Endothelial cell of umbilical vein (primary cell): ENCODE results near the gene DGKB. TPM values are rescaled to one million over a fixed set of nuclear protein-coding genes. Genes with fewer than 3 reads are reported as not detected.

ENCODE experiments used
- BruUV-seq: library from RNA; stranded (reverse); fragments of 400-500 nt; replicated peaks from 2 replicates; lab custom pipeline; 2021; lab: Mats Ljungman, UMichigan
- CTCF ChIA-PET: fragments of 300-600, 350-600 bp; sonication (Branson Sonifier 250); formaldehyde crosslinking; loops from one replicate; lab custom pipeline; 2021; ENCODE audit warnings: antibody characterized with exemption, inconsistent platforms; lab: Charles Lee
- POLR2A ChIA-PET: fragments of 300-600, 350-600 bp; sonication (Branson Sonifier 250); formaldehyde crosslinking; loops from one replicate; lab custom pipeline; 2021; ENCODE audit warnings: antibody characterized with exemption, inconsistent platforms; lab: Charles Lee
- DNase-seq: peaks from one replicate; pipeline ENCODE4 v3.0.0-alpha.2; 2011; ENCODE audit warnings: low read depth, low spot score
- FAIRE-seq: peaks from 2 replicates; lab custom pipeline; 2011; peaks lifted over from hg19 to GRCh38; lab: Jason Lieb, UNC
- H2AFZ ChIP-seq: 2 replicates; pipeline ENCODE4 v1.6.0; 2012; ENCODE audit warnings: low read depth, low read length, control low read depth, inconsistent platforms
- H3K27ac ChIP-seq: 2 replicates; pipeline ENCODE4 v1.5.1; 2011; ENCODE audit warnings: low read depth, mild to moderate bottlenecking, control low read depth, low read length, moderate library complexity; ENCODE audit not compliant: insufficient read depth
- H3K27me3 ChIP-seq, 2 experiments: 2 replicates each; pipeline versions ENCODE4 v1.6.0 to v1.6.1; 2011; ENCODE audit warnings: low read length in 2 of 2, mixed read lengths in 1 of 2; ENCODE audit not compliant: control insufficient read depth in 2 of 2, insufficient read depth in 2 of 2
- H3K36me3 ChIP-seq, 2 experiments: 2 replicates in 1 of 2; 3 replicates in 1 of 2; pipeline ENCODE4 v1.5.1; 2011; ENCODE audit warnings: low read length in 2 of 2, mild to moderate bottlenecking in 1 of 2, moderate library complexity in 1 of 2; ENCODE audit not compliant: control insufficient read depth in 2 of 2, insufficient read depth in 2 of 2; ENCODE audit errors: extremely low read depth in 1 of 2
- H3K4me1 ChIP-seq: 3 replicates; pipeline ENCODE4 v1.5.1; 2011; ENCODE audit warnings: mild to moderate bottlenecking, low read length; ENCODE audit not compliant: control insufficient read depth, insufficient read depth; ENCODE audit errors: extremely low read depth
- H3K4me2 ChIP-seq: 2 replicates; pipeline ENCODE4 v1.6.1; 2011; ENCODE audit warnings: low read length, control low read depth, mixed read lengths; ENCODE audit not compliant: insufficient read depth
- H3K4me3 ChIP-seq, 3 experiments: fragments of 200-600 bp in 1 of 3; sonication (generic), shearing (Covaris generic) in 1 of 3; replicated peaks in 1 of 3; 2 replicates each; pipeline ENCODE4 v1.5.1; 2011 to 2016; ENCODE audit warnings: control low read depth in 3 of 3, low read length in 3 of 3, mild to moderate bottlenecking in 2 of 3, inconsistent platforms in 1 of 3, low read depth in 1 of 3, moderate library complexity in 1 of 3; ENCODE audit not compliant: insufficient read depth in 1 of 3
- H3K79me2 ChIP-seq: 2 replicates; pipeline ENCODE4 v1.6.0; 2012; ENCODE audit warnings: low read length, inconsistent platforms; ENCODE audit not compliant: control insufficient read depth, insufficient read depth
- H3K9ac ChIP-seq: replicated peaks from 2 replicates; pipeline ENCODE3; 2011; ENCODE audit warnings: low read length, control low read depth; ENCODE audit not compliant: insufficient read depth; ENCODE audit errors: extremely low read depth
- H3K9me1 ChIP-seq: replicated peaks from 3 replicates; pipeline ENCODE4 v1.6.0; 2011; ENCODE audit warnings: mild to moderate bottlenecking, low read length; ENCODE audit not compliant: control insufficient read depth, insufficient read depth; ENCODE audit errors: extremely low read depth
- H3K9me3 ChIP-seq: replicated peaks from 2 replicates; pipeline ENCODE4 v1.5.1; 2012; ENCODE audit warnings: low read length, inconsistent platforms; ENCODE audit not compliant: control insufficient read depth, insufficient read depth
- H4K20me1 ChIP-seq: replicated peaks from 2 replicates; pipeline ENCODE3; 2011; ENCODE audit warnings: mild to moderate bottlenecking, low read length; ENCODE audit not compliant: control insufficient read depth, insufficient read depth; ENCODE audit errors: extremely low read depth
- EZH2 ChIP-seq: IDR thresholded peaks from 2 replicates; pipeline ENCODE4 v1.6.1; 2012; ENCODE audit warnings: borderline replicate concordance, low read depth, mild to moderate bottlenecking, moderate library complexity, low read length, inconsistent platforms; ENCODE audit not compliant: severe bottlenecking
- FOS ChIP-seq: IDR thresholded peaks from 2 replicates; pipeline ENCODE4 v1.6.1; 2011; ENCODE audit warnings: mild to moderate bottlenecking, low read length, moderate library complexity, borderline replicate concordance; ENCODE audit not compliant: insufficient read depth
- GATA2 ChIP-seq: IDR thresholded peaks from 2 replicates; pipeline ENCODE4 v1.7.0; 2011; ENCODE audit warnings: low read depth, mild to moderate bottlenecking, moderate library complexity, mixed read lengths, low read length; ENCODE audit not compliant: insufficient read length, insufficient read depth
- JUN ChIP-seq: IDR thresholded peaks from 2 replicates; pipeline ENCODE4 v1.6.1; 2011; ENCODE audit warnings: borderline replicate concordance, low read depth; ENCODE audit not compliant: insufficient read length, insufficient read depth
- MAX ChIP-seq: IDR thresholded peaks from 2 replicates; pipeline ENCODE4 v1.6.1; 2011; ENCODE audit not compliant: insufficient read depth, insufficient read length
- MYC ChIP-seq: IDR thresholded peaks from one replicate; pipeline ENCODE4 v1.6.1; 2011; ENCODE audit warnings: mild to moderate bottlenecking, low read depth, low read length
- POLR2A ChIP-seq: IDR thresholded peaks from 2 replicates; pipeline ENCODE4 v1.6.1; 2012; ENCODE audit warnings: low read depth, mild to moderate bottlenecking, control low read depth, low read length
- POLR2AphosphoS5 ChIP-seq: IDR thresholded peaks from 2 replicates; pipeline ENCODE4 v1.6.1; 2012; ENCODE audit warnings: low read depth, mild to moderate bottlenecking, control low read depth, low read length, moderate library complexity; ENCODE audit not compliant: insufficient read depth
- dilution Hi-C: fragments of 300-500 bp; cut with MboI; formaldehyde crosslinking; loops from one replicate; pipeline ENCODE4 v1.15.0; 2019; ENCODE audit warnings: low sequenced_read_pairs; ENCODE audit not compliant: extremely low pct_ligation_motif_present
- intact Hi-C: fragments of 100-400 bp; cut with micrococcal nuclease; formaldehyde crosslinking; loops from one replicate; pipeline ENCODE4 v1.10.0; 2022
- polyA plus RNA-seq, 4 experiments: library from polyadenylated mRNA; depleted of rRNA in 3 of 4; stranded (reverse) in 3 of 4; unstranded in 1 of 4; fragments of >200 nt; gene quantifications; 2 replicates each; pipeline versions ENCODE4 v1.2.1 to v1.2.3, GENCODE V29; 2011 to 2012; ENCODE audit warnings: missing spikeins in 1 of 4
- total RNA-seq: library from RNA; stranded (reverse); gene quantifications from 2 replicates; pipeline ENCODE4 v1.2.3, GENCODE V29; 2021
- TF ChIP-seq, protein P1 (sequence below), 2 donors: IDR thresholded peaks; 1 replicate in 1 of 2; 2 replicates in 1 of 2; pipeline ENCODE4 v1.5.1; 2011; ENCODE audit warnings: low read length in 2 of 2, mild to moderate bottlenecking in 2 of 2, moderate library complexity in 2 of 2, control low read depth in 1 of 2, inconsistent platforms in 1 of 2, low read depth in 1 of 2; ENCODE audit not compliant: insufficient read depth in 1 of 2; ENCODE audit errors: extremely low read depth in 1 of 2

Gene DGKB
- total and polyA plus RNA-seq, 2 donors (not counting 3 experiments of a cell fraction or from before 2014, with no cell fraction given) = not detected

DNA sequence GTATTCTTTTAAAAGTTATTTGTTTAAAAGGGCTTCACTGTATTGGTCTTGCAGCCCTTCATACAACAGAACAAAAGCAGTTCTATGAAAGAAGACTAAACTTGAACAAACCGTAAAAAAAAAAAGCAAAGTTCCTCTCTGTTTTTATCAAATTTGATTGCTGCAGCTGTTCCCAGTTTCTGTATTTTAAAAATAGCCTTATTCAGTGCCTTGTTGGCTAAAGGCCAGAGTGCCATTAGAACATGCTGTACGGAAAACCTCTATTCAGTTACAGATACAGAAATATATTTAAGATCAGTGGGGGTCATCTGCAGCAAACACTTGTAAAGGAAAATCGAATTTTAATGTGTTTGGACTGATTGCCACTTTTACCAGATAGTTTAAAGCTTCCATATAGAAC lies 705.3 kb downstream of the DGKB start:
- Histone ChIP-seq H3K27me3 (no peaks in the 10 kb centered on the region), H2AFZ (no peak overlapping the region), H3K9me3 (no peaks in the 10 kb centered on the region), H3K9ac (no peak overlapping the region), H3K9me1 (no peaks in the 10 kb centered on the region), H4K20me1 (no peaks in the 10 kb centered on the region), H3K27ac (no peak overlapping the region), H3K36me3 (no peaks in the 10 kb centered on the region), H3K79me2 (no peaks in the 10 kb centered on the region), H3K4me3 (no peak overlapping the region), H3K4me1 (no peaks in the 10 kb centered on the region), H3K4me2 (no peak overlapping the region)
- POLR2A ChIA-PET = no interaction called here
- no peak for FAIRE-seq
- no peak for TF ChIP-seq MAX
- no peak for TF ChIP-seq EZH2
- TF ChIP-seq MYC = no peak
- TF ChIP-seq, protein P1, sequence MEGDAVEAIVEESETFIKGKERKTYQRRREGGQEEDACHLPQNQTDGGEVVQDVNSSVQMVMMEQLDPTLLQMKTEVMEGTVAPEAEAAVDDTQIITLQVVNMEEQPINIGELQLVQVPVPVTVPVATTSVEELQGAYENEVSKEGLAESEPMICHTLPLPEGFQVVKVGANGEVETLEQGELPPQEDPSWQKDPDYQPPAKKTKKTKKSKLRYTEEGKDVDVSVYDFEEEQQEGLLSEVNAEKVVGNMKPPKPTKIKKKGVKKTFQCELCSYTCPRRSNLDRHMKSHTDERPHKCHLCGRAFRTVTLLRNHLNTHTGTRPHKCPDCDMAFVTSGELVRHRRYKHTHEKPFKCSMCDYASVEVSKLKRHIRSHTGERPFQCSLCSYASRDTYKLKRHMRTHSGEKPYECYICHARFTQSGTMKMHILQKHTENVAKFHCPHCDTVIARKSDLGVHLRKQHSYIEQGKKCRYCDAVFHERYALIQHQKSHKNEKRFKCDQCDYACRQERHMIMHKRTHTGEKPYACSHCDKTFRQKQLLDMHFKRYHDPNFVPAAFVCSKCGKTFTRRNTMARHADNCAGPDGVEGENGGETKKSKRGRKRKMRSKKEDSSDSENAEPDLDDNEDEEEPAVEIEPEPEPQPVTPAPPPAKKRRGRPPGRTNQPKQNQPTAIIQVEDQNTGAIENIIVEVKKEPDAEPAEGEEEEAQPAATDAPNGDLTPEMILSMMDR (IDR thresholded peaks at IDR 0.05; ENCODE audit: extremely low read depth in 1 of 2, insufficient read depth in 1 of 2, low read depth in 1 of 2, low read length in 2 of 2) = no peak
- no peak for TF ChIP-seq GATA2
- no peak for TF ChIP-seq JUN
- TF ChIP-seq POLR2AphosphoS5 = no peak
- TF ChIP-seq POLR2A = no peak
- no peak for TF ChIP-seq FOS
- DNase-seq = no peak
- dilution Hi-C loops = no loop called here
- intact Hi-C loops = no loop called here
- CTCF ChIA-PET = no interaction called here
- no TSS peak for BruUV-seq
